Right hindlimb (tissue), 1 donor: ENCODE data around the gene LHX3.
A peak's percentile ranks its signal among the peaks of the same experiment; 100 is the strongest.

Experiments
- DNase-seq: peaks from one replicate; pipeline ENCODE4 v3.0.0-alpha.2; 2018

The LHX3 gene

DNA sequence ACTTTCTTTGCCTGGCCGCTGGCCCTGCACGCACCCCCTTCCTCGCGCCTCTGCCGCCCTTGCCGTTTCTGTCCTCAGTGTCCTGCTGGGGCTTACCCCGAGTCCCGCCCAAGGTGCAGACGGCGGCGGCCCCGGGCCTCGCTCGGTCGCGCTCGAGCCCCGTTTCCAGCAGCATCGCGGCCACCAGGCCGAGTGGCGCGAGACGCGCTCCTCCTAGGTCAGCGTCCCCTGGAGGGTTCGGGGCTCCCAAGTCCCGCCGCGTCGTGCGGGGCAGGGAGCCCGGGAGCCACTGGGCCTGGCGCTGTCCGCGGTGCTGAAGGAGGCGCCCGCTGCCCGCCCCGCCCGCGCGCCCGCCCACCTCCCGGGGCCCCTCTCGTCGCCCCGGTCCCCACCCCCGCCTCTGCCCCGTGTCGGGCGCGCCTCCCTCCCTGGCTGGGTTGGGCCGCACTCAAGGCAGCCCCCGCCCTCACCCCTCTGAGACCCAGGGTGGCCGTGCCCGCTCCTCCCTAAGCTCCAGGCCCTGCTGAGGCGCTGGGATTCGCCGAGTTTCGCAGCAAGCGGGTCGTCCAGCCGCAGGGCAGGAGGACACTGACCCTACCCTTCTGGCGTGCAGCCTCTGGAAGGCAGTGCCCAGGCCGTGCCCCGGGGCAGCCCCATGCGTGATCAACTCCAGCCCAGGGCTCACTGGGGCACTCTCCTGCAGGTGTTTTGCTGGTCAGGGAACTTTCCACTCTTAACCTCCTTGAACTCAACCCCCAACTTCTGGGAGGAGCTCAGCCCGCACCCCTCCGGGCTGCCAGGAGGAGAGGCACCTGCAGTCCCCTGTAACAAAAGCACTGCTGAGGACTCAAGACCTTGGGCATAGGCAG is at the start of gene LHX3:
LHX3 (minus strand) TSS at position 291 of the 869 bp plus-strand sequence; CDS start at position 175, 116 bp downstream.
- DNase-seq = peak; percentile 38

DNA sequence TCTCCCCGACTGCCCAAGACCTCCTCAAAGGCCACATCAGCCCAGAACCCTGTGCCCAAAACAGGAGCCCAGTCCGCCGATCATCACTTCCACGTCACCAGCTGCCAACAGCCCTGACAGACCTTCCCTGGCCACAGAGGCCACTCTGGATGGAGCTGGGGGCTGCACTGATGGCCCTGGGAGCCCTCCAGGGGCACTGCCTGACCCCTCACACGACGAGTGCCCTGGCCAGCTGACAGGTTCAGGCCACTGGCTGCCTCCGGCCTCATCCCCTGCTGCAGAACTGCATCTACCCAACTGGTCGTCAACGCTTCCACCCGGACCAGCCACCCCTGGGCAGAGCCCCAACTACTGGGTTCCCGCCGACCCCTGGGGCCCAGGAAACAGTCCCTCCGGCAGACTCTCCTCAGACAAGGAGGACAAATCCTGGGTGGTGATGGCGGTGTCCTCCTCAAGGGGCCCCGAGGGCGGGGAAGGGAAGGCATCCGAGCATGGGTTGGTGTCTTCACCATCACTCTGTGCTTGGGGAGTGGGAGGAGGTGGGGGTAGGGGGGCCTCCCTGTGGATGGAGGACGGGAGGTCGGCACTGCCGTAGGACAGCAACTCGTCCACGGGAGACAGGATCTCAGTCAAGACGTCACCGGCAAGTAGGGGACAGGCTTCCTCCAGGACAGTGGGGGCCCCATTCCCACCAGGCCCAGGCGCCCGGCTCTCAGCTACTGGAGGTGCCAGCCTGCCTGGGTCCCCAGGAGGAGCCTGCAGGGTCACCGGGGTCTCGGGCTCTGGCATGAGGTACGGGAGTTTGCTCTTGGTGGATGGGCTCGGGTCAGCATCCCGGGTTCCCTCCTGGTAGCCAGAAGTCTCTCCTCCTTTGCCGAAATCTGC is 48.6 kb upstream of the LHX3 start:
- DNase-seq = no peak

DNA sequence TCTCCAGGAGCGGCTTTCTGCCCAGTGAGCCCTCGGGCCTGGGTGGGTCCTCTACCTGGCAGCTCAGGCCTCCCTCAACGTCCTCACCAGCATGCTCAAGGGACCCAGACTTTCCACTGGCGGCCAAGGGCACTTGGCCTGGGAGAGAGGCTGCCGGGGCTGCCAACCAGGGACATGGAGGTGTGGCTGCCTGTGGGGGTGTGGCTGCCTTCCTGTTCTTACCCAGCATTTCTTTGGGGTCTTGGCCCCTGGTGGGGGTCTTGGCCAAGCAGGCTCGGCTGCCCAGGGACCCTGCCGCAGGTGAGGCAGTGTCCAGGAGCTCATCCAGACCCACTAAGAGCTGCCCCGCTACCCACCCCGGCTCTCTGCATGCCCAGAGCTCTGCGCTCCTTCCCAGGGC is 47.9 kb upstream of the LHX3 start:
- no peak for DNase-seq

DNA sequence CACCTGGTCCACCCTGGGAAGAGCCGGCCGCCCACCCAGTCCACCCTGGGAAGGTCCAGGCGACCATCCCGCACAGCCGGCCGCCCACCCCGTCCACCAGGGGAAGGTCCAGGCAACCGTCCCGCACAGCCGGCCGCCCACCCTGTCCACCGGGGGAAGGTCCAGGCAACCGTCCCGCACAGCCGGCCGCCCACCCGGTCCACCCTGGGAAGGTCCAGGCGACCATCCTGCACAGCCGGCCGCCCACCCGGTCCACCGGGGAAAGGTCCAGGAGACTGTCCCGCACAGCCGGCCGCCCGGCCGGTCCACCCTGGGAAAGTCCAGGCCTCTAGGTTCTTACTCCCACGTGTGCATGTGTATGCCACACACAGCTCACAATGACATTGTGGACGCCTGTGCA is 47.4 kb upstream of the LHX3 start:
- no peak for DNase-seq

DNA sequence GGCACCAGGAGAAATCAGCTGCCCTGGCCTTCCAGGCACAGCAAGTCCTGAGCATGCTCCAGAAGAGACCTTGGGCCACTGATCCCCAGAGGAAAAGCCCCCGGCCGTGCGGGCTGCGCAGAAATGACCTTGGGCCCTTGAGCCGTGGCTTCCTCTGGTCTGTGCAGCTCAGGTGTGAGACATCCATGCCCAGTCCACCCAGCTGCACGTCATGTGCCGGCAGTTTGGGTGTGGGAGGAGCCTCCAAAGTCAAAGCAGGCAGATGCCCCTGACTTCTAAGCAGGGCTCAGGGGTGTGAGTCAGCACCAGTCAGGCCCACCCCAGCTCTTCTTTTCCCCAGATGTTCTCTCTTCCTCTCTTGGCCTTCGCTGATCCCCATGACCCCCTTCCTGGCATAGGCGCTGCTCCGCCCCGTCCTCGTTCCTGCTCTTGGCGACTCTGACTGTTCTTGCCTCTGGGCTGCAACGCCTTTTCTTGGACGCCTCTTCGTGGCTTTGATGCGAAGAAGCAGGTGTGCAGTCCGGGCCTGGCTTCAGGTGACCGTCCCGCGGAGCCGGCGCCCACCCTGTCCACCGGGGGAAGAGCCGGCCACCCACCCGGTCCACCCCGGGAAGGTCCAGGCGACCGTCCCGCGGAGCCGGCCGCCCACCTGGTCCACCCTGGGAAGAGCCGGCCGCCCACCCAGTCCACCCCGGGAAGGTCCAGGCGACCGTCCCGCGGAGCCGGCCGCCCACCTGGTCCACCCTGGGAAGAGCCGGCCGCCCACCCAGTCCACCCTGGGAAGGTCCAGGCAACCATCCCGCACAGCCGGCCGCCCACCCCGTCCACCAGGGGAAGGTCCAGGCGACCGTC is 46.6 kb upstream of the LHX3 start:
- no peak for DNase-seq

DNA sequence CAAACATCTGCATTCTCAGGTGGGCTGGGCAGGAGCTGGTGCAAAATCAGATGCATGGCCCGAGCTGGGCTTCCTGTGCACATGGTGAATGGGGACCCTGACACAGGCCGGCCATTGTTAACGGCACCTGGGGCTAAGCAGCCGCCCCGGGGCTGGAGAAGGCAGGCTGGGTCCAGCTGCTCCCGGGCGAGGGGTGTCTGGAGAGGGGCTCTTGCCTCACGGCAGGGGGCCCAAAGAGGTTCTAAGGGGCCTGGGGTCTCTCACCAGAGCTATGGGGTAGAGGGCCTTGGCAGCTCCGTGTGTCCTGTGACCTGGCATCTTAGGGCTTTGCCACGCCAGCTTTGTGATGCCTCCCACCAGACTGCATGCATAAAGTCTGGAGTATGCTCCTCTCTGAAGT is 45.7 kb upstream of the LHX3 start:
- no peak for DNase-seq

DNA sequence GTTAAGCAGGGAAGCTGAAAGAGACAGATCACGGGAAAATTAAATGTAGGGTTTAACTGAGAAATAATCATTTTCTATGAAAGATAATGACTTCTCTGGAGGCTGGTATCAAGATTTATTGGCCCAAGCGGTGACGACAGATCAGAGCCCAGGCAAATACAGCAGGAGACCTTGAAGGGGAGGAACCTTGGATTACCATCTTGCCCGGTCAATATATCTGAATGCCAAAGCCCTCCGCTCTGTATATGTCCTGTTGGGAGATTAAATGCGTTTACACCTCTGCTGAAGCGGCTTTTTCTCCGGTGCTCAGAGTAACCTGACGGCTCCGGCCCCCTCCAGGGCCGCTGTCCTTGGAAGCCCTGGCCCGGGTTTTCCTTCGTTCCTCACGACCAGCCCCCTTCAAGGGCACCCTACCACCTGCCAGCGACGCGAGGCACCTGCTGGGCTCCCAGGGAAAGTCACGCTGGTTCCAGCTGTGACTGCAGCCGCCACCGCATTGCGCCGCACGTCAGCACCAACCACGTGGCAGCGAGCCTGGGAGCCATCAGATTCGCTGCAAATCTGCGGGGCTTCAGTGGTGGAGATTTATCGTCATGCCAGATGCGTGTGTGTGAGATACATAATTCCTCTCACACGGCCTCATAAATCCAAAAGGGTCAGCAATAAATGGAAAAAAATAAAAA is 45.1 kb upstream of the LHX3 start:
- DNase-seq = no peak

DNA sequence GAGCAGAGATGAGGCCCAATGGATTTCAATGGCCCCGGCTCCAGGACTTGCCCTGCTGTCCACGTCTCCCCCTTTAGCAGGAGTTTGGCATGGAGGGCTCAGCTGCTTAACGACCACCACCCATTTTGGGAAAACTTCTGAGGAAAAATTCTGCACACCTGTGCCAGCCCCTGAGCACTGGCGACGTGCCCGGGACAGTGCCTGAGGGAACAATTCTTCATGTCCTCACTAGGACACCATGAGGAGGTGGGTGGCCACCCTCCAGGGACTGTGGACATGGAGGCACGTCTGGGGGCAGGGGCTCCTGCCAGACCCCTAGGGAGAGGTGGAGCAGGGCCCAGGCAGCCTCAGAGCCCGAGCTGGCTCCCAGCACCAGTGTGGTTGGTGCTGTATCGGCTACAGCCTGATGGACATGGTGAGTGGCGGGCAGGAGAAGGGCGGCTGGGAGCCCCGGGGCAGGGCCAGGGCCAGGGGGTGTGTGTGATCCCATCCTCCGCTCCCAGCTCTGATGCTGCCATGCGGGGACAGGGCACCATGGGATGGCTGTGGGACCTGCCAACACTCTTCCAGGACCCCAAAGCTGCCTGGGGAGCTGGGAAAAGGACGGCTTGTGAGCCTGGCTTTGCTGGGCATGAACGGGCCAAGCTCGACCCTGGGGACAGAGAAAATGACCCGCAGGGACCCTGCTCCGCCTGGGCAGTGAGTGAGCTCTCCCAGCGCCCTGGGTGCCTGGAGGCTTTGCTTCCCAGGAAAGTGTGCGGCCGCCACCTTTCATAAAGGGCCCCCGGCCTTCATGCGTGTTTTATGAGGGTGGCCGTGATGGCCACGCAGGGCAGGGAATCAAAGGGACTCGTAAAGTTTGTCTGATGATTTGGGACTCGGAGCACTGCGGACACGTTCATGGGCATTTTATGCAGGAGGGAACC is 44.3 kb upstream of the LHX3 start:
- DNase-seq = no peak

DNA sequence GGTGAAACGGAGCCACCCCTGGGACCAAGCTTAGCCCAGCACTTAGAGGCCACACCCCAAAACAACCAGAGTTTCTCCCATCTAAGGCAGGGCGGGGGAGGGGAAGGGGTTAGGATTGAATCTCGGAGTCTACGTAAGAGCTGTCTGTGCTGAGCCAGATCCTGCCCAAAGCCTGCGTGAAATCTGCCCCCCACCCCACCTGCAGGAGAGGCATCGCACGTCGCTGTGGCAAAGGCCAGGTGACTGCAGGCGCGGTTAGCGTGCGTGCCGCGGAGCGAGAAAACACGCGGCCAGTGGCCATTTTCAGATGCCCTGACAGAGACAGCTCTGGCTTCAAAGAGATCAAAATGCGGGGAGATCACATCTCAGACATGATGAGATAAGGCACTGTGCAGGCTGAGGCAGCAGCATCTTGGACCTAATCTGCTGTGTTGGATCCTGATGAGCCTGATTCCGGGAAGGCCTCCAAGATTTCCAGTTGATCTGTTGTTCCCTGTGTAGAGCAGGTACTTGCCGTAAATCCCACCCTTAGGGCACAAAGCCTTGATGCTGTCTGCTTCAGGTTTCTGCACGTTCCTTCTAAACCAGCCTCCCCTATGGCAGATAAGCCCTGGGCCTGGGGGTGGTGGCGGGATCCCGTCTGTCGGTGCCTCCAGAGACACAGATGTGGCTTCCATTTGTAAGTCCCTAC is 43.2 kb upstream of the LHX3 start:
- no peak for DNase-seq

DNA sequence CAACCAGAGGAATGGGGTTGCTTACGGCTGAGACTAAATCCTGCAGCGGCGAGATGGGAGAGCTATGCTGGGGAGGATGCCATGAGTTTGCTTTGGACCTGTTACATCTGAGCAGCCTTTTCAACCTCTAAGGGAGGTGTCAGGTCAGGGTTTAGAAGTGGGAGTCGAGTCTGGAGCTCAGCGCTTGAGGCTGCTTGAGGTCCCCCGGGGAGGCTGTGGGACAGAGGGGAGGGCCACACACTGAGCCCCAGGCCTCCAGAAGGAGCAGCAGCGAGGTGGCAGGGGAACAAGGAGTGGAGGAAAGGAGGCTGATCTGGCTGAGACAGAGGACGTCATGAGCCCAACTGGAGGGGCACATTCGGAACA is 42.6 kb upstream of the LHX3 start:
- no peak for DNase-seq

DNA sequence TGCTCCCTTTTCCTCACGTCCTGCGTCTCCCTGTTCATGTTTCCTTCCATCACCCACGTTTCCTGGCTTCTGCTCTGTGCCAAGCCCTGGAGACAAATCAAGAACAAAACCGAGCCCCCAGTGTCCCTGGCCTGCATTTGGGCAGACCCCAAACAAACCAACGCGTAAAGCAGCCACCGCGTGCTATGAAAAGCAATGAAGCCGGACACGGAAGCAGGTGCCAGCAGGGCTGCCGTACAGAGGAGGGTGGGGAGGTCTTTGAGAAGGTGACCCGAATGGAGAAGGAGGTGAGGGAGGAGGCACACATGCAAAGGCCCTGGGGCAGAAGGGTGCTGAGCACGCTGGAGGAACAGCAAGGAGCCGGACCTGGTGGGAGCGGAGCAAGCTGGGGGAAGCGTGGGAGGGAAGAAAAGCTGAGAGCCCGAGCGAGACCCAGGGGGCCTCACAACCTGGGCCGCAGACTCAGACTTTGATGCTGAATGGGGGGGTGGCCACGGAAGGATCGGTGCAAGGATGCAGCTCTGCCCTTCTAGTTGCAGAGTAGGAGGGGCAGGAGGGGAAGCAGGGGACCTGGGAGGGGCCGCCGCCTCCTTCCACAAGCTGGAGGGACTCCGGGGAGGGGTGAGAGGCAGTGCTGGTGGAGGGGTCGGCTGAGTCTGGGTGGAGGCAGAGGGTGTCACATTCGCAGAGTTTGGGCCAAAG is 42.1 kb upstream of the LHX3 start:
- DNase-seq = no peak

DNA sequence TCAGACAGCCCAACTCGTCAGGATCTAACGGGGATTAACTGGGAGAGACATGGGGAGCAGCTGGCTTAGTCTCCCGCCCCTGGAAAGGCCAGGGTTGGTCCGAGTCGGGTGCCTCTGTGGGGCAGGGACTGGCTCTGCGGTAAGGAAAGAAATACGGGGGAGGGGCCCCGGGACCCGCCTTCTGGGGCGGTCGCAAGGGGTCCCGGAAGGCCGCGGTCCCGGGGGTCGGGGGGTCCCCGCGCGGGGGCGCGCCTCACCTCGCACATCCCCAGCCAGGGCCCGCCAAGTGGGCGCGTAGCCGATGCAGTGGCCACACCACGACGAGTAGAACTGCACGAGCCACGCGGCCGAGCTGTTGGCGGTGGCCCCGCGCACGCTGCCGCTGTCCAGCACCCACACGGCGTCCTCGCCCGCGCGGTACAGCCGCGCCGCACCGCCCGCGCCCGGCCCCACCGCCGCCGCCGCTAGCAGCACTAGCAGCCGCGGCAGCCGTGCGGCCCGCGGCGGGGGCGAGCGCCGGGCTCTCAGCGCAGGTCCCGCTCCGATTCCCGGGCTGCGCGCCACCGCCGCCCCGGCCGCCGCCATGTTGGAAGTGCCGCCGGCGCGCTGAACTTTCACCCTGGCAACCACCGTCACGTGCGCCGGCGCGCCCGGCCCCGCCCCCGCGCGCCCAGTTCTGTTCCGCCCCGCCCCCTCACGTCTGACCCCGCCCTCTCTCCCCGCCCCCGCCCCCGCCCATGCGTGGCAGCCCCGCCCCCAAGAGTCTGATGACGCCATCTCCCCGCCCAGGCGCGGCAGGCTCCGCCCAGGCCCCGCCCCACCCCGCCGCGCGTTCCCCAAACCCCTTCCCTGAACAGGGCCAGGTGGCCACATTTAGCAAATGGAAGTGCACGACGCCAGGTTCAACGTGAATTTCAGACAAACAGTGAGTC is 40.6 kb upstream of the LHX3 start, which contains the start of gene QSOX2:
QSOX2 (minus strand) TSS at position 594 of the 932 bp plus-strand sequence; CDS start at position 585, 9 bp downstream.
- peak; percentile 89 for DNase-seq

DNA sequence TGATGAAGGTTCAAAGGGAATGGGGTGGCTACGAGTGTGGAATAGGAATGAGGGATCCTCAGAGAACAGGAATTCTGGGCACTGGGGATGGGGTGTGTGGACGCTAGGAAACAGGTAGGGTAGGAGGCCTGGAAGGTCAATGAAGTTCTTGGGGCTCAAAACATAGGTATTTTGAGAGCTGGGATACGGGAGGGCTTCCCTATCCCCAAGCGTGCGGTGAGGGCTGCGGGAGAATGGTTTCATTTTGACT is 40.0 kb upstream of the LHX3 start:
- DNase-seq = no peak

DNA sequence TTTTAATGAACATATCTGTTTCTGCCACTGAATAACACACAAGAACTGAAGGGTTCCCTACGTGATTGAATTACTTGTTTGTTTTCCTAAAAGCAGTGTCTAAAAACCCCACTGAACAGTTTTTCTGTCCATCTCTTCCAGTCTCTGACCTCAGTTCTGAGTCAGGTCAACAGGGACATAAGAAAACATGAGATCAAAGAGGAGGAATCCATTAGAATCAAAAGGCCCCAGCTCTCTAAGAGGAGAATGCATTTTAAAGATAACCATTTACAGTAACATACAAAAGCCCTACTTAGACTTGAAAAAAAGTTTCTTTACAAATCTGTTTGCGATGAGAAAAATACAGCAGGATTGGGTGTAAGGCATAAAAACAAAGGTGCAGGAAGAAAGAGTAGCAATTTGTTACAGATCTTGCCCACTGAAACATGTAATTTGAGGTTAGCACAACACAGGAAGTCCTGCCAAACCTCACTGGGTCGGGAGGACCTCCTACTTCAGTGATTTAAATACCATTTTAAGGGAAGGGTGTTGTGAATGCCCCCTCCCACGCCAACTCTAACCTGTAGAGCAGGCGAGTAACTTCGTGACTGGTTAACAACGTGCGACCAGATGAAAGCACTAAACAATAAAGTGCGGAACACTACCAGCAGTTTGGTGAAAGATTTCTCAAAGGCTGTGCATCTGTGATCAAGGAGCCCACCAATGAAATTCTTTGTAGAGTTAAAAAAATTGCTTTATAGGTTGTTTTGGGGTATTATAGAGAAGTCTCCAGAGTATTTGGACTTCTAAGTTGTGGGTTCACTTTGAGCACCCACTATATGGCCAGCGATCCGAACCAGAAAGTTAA is 39.4 kb upstream of the LHX3 start:
- no peak for DNase-seq

DNA sequence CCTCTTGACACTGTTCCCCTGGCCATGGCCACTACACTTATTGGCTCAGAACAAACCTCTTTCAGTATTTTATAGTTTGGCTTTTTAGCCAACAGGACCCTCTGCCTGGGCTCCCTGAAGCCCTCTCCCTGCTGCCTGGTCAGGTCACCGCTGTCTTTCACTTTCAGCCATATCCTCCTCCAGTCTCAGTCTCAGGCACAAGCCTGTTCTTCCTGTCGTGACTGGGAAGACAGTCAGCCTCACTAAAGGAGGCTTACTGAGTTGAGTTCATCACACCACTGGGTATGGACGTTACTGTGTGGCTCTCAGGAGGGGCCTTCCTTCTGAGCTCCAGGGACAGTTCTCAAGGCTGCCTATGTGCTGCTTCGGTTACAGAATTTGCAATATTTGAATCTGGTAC is 38.7 kb upstream of the LHX3 start:
- no peak for DNase-seq

DNA sequence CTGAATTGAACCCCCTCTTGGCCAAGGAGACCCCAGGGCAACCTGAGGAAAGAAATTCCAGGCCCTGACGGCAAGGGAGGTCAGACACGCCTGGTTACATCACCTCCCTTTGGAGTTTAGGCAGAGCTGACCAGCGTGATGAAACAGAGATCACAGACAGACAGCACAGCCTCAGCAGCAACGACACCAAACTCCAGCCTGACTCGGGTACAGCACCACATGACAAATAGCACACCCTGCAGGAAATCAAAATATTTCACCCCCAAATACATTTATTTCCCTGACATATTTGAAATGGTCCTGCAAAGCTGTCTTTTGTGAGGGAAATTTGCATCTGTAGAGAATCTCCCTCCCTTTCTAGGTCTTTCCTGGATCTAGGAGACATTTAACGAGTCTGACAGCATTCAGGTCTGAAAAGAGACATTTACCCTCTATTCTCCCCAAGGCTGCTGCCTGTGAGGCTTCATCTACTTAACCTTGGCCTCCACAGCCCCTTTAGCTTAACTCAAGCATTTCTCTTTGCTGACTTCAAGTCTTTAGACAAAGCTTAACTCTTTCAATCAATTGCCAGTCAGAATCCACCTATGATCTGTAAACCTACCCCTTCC is 38.1 kb upstream of the LHX3 start:
- DNase-seq = no peak

DNA sequence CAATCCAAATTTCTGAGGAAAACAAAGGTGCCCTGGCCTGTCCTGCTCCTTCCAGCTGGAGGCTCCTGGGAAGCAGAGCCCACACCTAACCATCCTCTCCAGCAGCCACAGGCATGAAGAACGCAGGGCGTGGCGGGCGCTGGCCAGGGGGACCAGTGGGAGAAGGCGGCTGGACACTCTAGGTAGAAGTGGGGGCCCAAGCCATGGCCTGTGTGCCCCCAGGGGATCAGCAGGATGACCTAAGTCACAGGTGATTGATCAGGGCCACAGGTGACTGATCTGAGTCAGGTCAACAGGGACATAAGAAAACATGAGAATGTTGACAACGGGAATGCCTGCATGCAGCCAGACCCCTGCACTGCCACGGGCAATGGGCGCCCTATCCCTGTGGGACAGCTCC is 37.3 kb upstream of the LHX3 start:
- DNase-seq = no peak

DNA sequence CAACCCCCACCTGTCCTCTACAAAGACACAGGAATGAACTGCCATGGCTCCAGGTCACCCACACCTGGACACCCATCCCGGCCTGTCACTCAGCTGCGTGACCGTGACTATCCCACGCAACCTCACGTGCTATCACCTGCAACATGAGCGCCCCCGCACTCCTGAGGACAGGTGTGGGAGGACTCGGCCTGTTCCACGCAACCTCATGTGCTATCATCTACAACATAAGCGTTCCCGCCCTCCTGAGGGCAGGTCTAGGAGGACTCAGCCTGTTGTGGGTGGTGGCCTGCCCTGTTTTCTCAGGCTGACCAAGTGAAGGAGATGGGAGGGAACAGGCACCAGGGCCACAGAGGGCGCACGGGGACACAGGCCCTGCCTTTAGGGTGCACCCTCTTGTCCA is 36.6 kb upstream of the LHX3 start:
- no peak for DNase-seq
